Uterus (tissue), 2 donors: ENCODE measurements around the gene STIM1.

Source experiments
- CTCF ChIP-seq, 4 experiments: fragments of 200-600 bp in 2 of 4; fragments of 450-650 bp in 2 of 4; sonication (generic) in 2 of 4; IDR thresholded peaks; one replicate each; pipeline ENCODE4 v1.5.1; 2016 to 2019; ENCODE audit warnings: antibody characterized with exemption in 4 of 4, mild to moderate bottlenecking in 2 of 4, moderate library complexity in 1 of 4
- POLR2A ChIP-seq, 2 donors: fragments of 450-650 bp; IDR thresholded peaks; one replicate each; pipeline ENCODE4 v1.6.1; 2016; ENCODE audit warnings: antibody characterized with exemption in 2 of 2, mild to moderate bottlenecking in 1 of 2, moderate library complexity in 1 of 2

DNA sequence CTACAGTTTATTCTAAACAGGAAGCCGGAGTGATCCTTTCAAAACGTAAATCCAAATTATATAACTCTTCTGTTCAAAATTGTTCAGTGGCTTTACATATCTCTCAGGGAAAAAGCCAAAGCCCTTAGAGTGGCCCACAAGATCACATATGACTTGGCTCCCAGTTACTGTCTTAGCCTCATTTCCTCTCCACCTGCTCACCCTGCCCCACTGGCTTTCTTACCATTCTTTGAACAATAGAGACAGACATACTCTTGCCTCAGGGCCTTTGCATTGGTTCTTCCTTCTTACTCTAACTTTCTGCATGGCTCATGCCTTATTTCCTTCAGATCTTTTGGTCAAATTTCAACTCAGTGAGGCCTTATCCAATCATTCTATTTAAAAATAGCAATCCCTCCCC is 52.1 kb downstream of the STIM1 start:
- TF ChIP-seq CTCF (IDR thresholded peaks at IDR 0.05): no peak
- TF ChIP-seq POLR2A (IDR thresholded peaks at IDR 0.05): no peak
